ENCODE data around the gene FAM78A. TPM values are rescaled to one million over a fixed set of nuclear protein-coding genes. Genes with fewer than 3 reads are reported as not detected.

The FAM78A gene
- total RNA-seq, 1 experiment from 2014 or later, result 0.84 TPM

GRCh38 chr9:131291795-131292315 lies 15.5 kb upstream of the FAM78A start:
- TF ChIP-seq EZH2 (IDR thresholded peaks at IDR 0.05; ENCODE audit: borderline replicate concordance, low read depth, low read length, poor library complexity, severe bottlenecking) (no peak), CTCF (conservative IDR thresholded peaks at IDR 0.05; ENCODE audit: low read depth, low read length) (no peak)
- DNase-seq (ENCODE audit: low spot score), result no peak
- CTCF ChIA-PET, result no interaction called here
- Histone ChIP-seq H3K36me3 (ENCODE audit: insufficient read depth, low read length, poor library complexity, severe bottlenecking) (no peaks in the 10 kb centered on the region), H3K27me3 (replicated peaks; ENCODE audit: insufficient read depth, low read depth, low read length, poor library complexity) (no peaks in the 10 kb centered on the region), H3K4me3 (ENCODE audit: low read depth, low read length, poor library complexity, severe bottlenecking) (no peak overlapping the region), H3K4me1 (ENCODE audit: insufficient read depth, low read length, poor library complexity, severe bottlenecking) (no peaks in the 10 kb centered on the region), H3K9me3 (ENCODE audit: low read depth, low read length, poor library complexity, severe bottlenecking) (no peaks in the 10 kb centered on the region), H3K27ac (ENCODE audit: low read depth, low read length, poor library complexity, severe bottlenecking) (no peak overlapping the region)
- BruUV-seq (replicated peaks), result no TSS peak
- intact Hi-C loops (cut with micrococcal nuclease; ENCODE audit: unreplicated experiment), result no loop called here
- POLR2A ChIA-PET (ENCODE audit: low non-redundant PET), result no interaction called here

- intact Hi-C loops (cut with micrococcal nuclease; ENCODE audit: unreplicated experiment), result no loop called here
- H3K9me3 ChIP-seq (ENCODE audit: low read depth, low read length, poor library complexity, severe bottlenecking), result no peaks in the 10 kb centered on the region
- no peak overlapping the region for H3K27ac ChIP-seq (ENCODE audit: low read depth, low read length, poor library complexity, severe bottlenecking)
- BruUV-seq (replicated peaks), result no TSS peak
- POLR2A ChIA-PET (ENCODE audit: low non-redundant PET), result interaction anchor here (0.5 kb wide), 1 partner anchor 152 kb away, joined by 6 read pairs; no protein-coding TSS in a partner anchor
- TF ChIP-seq EZH2 (IDR thresholded peaks at IDR 0.05; ENCODE audit: borderline replicate concordance, low read depth, low read length, poor library complexity, severe bottlenecking) (no peak), CTCF (conservative IDR thresholded peaks at IDR 0.05; ENCODE audit: low read depth, low read length) (no peak)
- H3K4me1 ChIP-seq (ENCODE audit: insufficient read depth, low read length, poor library complexity, severe bottlenecking), result no peaks in the 10 kb centered on the region
- DNase-seq (ENCODE audit: low spot score), result no peak
- H3K27me3 ChIP-seq (replicated peaks; ENCODE audit: insufficient read depth, low read depth, low read length, poor library complexity), result no peaks in the 10 kb centered on the region
- CTCF ChIA-PET, result no interaction called here
- no peaks in the 10 kb centered on the region for H3K36me3 ChIP-seq (ENCODE audit: insufficient read depth, low read length, poor library complexity, severe bottlenecking)
- H3K4me3 ChIP-seq (ENCODE audit: low read depth, low read length, poor library complexity, severe bottlenecking), result no peak overlapping the region
Measured at GRCh38 chr9:131290767-131291370, 14.6 kb upstream of the FAM78A start.

- ChIA-PET CTCF (interaction anchor here (0.6 kb wide), 1 partner anchor 585 kb away, joined by 4 read pairs; no protein-coding TSS in a partner anchor), POLR2A (ENCODE audit: low non-redundant PET) (interaction anchor here (0.5 kb wide), 1 partner anchor 151 kb away, joined by 6 read pairs; no protein-coding TSS in a partner anchor)
- Histone ChIP-seq H3K4me3 (ENCODE audit: low read depth, low read length, poor library complexity, severe bottlenecking) (no peak overlapping the region), H3K36me3 (ENCODE audit: insufficient read depth, low read length, poor library complexity, severe bottlenecking) (no peaks in the 10 kb centered on the region), H3K27ac (ENCODE audit: low read depth, low read length, poor library complexity, severe bottlenecking) (no peak overlapping the region), H3K9me3 (ENCODE audit: low read depth, low read length, poor library complexity, severe bottlenecking) (no peaks in the 10 kb centered on the region), H3K4me1 (ENCODE audit: insufficient read depth, low read length, poor library complexity, severe bottlenecking) (no peaks in the 10 kb centered on the region), H3K27me3 (replicated peaks; ENCODE audit: insufficient read depth, low read depth, low read length, poor library complexity) (no peaks in the 10 kb centered on the region)
- no peak for DNase-seq (ENCODE audit: low spot score)
- no peak for TF ChIP-seq CTCF (conservative IDR thresholded peaks at IDR 0.05; ENCODE audit: low read depth, low read length)
- TF ChIP-seq EZH2 (IDR thresholded peaks at IDR 0.05; ENCODE audit: borderline replicate concordance, low read depth, low read length, poor library complexity, severe bottlenecking), result no peak
- intact Hi-C loops (cut with micrococcal nuclease; ENCODE audit: unreplicated experiment), result no loop called here
- no TSS peak for BruUV-seq (replicated peaks)
Measured at GRCh38 chr9:131290036-131290766, 13.9 kb upstream of the FAM78A start.

All from A673 (cell line).